Measurements from ENCODE around the gene MUC6.

GRCh38 chr11:1031121-1031899 is 5.2 kb downstream of the MUC6 start:
- TF ChIP-seq CTCF (IDR thresholded peaks at IDR 0.05 in 2 of 3, conservative IDR thresholded peaks at IDR 0.05 in 1 of 3; ENCODE audit: insufficient read depth in 2 of 3, low read depth in 1 of 3, low read length in 3 of 3) (no peak), SAP30 (IDR thresholded peaks at IDR 0.05; ENCODE audit: borderline replicate concordance, insufficient read depth, low read depth, low read length, poor library complexity, severe bottlenecking) (no peak), EGR1 (conservative IDR thresholded peaks at IDR 0.05) (no peak), REST (IDR thresholded peaks at IDR 0.05; ENCODE audit: borderline replicate concordance) (no peak), REST (CRISPR knock-in tag; IDR thresholded peaks at IDR 0.05; ENCODE audit: low read depth) (no peak), POLR2A (conservative IDR thresholded peaks at IDR 0.05) (no peak), RBM39 (optimal IDR thresholded peaks at IDR 0.05; ENCODE audit: low read depth, low read length) (no peak), BRF1 (IDR thresholded peaks at IDR 0.05; ENCODE audit: borderline replicate concordance, extremely low read depth, insufficient read length) (no peak), RBFOX2 (IDR thresholded peaks at IDR 0.05; ENCODE audit: low read depth, low read length) (no peak), EP300 (IDR thresholded peaks at IDR 0.05; ENCODE audit: low read length) (no peak), TCF15 (CRISPR knock-in tag; IDR thresholded peaks at IDR 0.05) (no peak), STAT5A (IDR thresholded peaks at IDR 0.05; ENCODE audit: borderline replicate concordance, low read length) (no peak), HNRNPUL1 (IDR thresholded peaks at IDR 0.05; ENCODE audit: low read length) (no peak), BCLAF1 (IDR thresholded peaks at IDR 0.05; ENCODE audit: borderline replicate concordance in 1 of 2, control insufficient read depth in 1 of 2, low read depth in 2 of 2, low read length in 1 of 2) (no peak), TAF1 (IDR thresholded peaks at IDR 0.05; ENCODE audit: control insufficient read depth, extremely low read depth, insufficient read depth, low read length, severe bottlenecking) (no peak)

All from K562 (cell line).